HepG2 (cell line): ENCODE data around the gene TSPAN5. TPM values are rescaled to one million over a fixed set of nuclear protein-coding genes. Genes with fewer than 3 reads are reported as not detected.

ENCODE experiments used
- ATAC-seq: fragments of 200-7000 bp; cut with Tn5 transposase; 3 replicates; pipeline ENCODE4 v1.9.1; 2020; ENCODE audit warnings: mild to moderate bottlenecking, moderate library complexity
- BruUV-seq: library from RNA; stranded (reverse); fragments of 400-500 nt; replicated peaks from 2 replicates; lab custom pipeline; 2021; lab: Mats Ljungman, UMichigan
- CTCF ChIA-PET: fragments of 300-600 bp; formaldehyde crosslinking; extraction: SDS; loops from one replicate; lab custom pipeline; 2021; ENCODE audit warnings: low total read pairs, inconsistent platforms, low intra/inter-chr PET ratio; lab: Yijun Ruan, JAX
- POLR2A ChIA-PET: fragments of 350-600 bp; sonication (Branson Sonifier 250); formaldehyde crosslinking; loops from one replicate; lab custom pipeline; 2020; ENCODE audit warnings: antibody characterized with exemption, inconsistent platforms; lab: Yijun Ruan, JAX
- DNase-seq: peaks from one replicate; pipeline ENCODE4 v3.0.0-alpha.2; 2015; ENCODE audit warnings: low spot score
- FAIRE-seq: peaks from 3 replicates; lab custom pipeline; 2011; peaks lifted over from hg19 to GRCh38; lab: Jason Lieb, UNC
- H2AFZ ChIP-seq: one replicate; pipeline ENCODE4 v1.6.1; 2011; ENCODE audit warnings: low read length, inconsistent platforms
- H3K27ac ChIP-seq: fragments of 300-600 bp; 3 replicates; pipeline ENCODE4 v1.8.0; 2011; ENCODE audit warnings: mixed run types, mild to moderate bottlenecking, mixed read lengths, low read length, inconsistent platforms; ENCODE audit not compliant: insufficient read depth; ENCODE audit errors: extremely low read length
- H3K27me3 ChIP-seq, 2 experiments: fragments of 200-600 bp in 1 of 2; 2 replicates in 1 of 2; 3 replicates in 1 of 2; pipeline versions ENCODE4 v1.6.0 to v1.8.0; 2011; ENCODE audit warnings: low read length in 2 of 2, mild to moderate bottlenecking in 2 of 2, moderate library complexity in 2 of 2, inconsistent platforms in 1 of 2; ENCODE audit not compliant: insufficient read depth in 2 of 2, control insufficient read depth in 1 of 2
- H3K36me3 ChIP-seq, 2 experiments: fragments of 200-600 bp in 1 of 2; replicated peaks in 1 of 2; 2 replicates in 1 of 2; 3 replicates in 1 of 2; pipeline versions ENCODE4 v1.5.1 to v1.8.0; 2011; ENCODE audit warnings: low read length in 2 of 2, inconsistent platforms in 1 of 2; ENCODE audit not compliant: insufficient read depth in 2 of 2, control insufficient read depth in 1 of 2
- H3K4me1 ChIP-seq: 2 replicates; pipeline ENCODE4 v1.5.1; 2012; ENCODE audit warnings: low read length, inconsistent platforms; ENCODE audit not compliant: insufficient read depth
- H3K4me2 ChIP-seq: 2 replicates; pipeline ENCODE4 v1.6.0; 2011; ENCODE audit warnings: low read depth, low read length, inconsistent platforms
- H3K4me3 ChIP-seq, 3 experiments: fragments of 200-600 bp in 1 of 3; sonication (generic), shearing (Covaris generic) in 1 of 3; replicated peaks in 1 of 3; 2 replicates each; pipeline ENCODE4 v1.5.1; 2011 to 2016; ENCODE audit warnings: low read length in 3 of 3, inconsistent platforms in 2 of 3, low read depth in 2 of 3, mild to moderate bottlenecking in 2 of 3, control low read depth in 1 of 3, mixed read lengths in 1 of 3; ENCODE audit not compliant: insufficient read depth in 1 of 3
- H3K79me2 ChIP-seq: one replicate; pipeline ENCODE4 v1.6.1; 2011; ENCODE audit warnings: low read length, inconsistent platforms; ENCODE audit not compliant: insufficient read depth
- H3K9ac ChIP-seq: 2 replicates; pipeline ENCODE4 v1.6.0; 2011; ENCODE audit warnings: mild to moderate bottlenecking, low read depth, low read length, inconsistent platforms; ENCODE audit not compliant: insufficient read depth
- H3K9me3 ChIP-seq: 2 replicates; pipeline ENCODE4 v1.5.1; 2012; ENCODE audit warnings: mild to moderate bottlenecking, low read length
- H4K20me1 ChIP-seq: 2 replicates; pipeline ENCODE4 v1.6.0; 2011; ENCODE audit warnings: inconsistent platforms, mild to moderate bottlenecking, low read length, moderate library complexity; ENCODE audit not compliant: insufficient read depth
- CEBPB ChIP-seq: IDR thresholded peaks from 2 replicates; pipeline ENCODE4 v1.6.1; 2011; ENCODE audit warnings: low read depth, low read length, improper control_type of control experiment, borderline replicate concordance
- CEBPG ChIP-seq: IDR thresholded peaks from 2 replicates; pipeline ENCODE4 v1.6.1; 2016
- DBP ChIP-seq: sonication (generic); formaldehyde crosslinking; IDR thresholded peaks from 2 replicates; pipeline ENCODE4 v1.4.0; 2020; ENCODE audit warnings: missing genetic modification reagents; ENCODE audit errors: not compliant biosample characterization
- EHMT2 ChIP-seq: fragments of 200-600 bp; sonication (generic); IDR thresholded peaks from 2 replicates; pipeline ENCODE4 v1.7.0; 2017; ENCODE audit warnings: antibody characterized with exemption, low read depth, low read length, borderline replicate concordance
- ELF1 ChIP-seq: sonication (generic); formaldehyde crosslinking; IDR thresholded peaks from 2 replicates; pipeline ENCODE4 v1.4.0; 2020; ENCODE audit warnings: missing genetic modification reagents
- ELF3 ChIP-seq: IDR thresholded peaks from 2 replicates; pipeline ENCODE4 v1.6.1; 2016; ENCODE audit warnings: missing genetic modification reagents, missing compliant biosample characterization
- ETV5 ChIP-seq: IDR thresholded peaks from 2 replicates; pipeline ENCODE4 v1.6.1; 2018; ENCODE audit warnings: missing biosample characterization, missing genetic modification reagents, inconsistent platforms, borderline replicate concordance
- KDM1A ChIP-seq: IDR thresholded peaks from 2 replicates; pipeline ENCODE4 v1.6.1; 2016; ENCODE audit warnings: missing compliant biosample characterization
- KLF6 ChIP-seq: IDR thresholded peaks from 2 replicates; pipeline ENCODE4 v1.8.0; 2016; ENCODE audit warnings: missing biosample characterization, missing genetic modification reagents
- NR2F2 ChIP-seq: IDR thresholded peaks from 2 replicates; pipeline ENCODE4 v1.6.1; 2012; ENCODE audit warnings: low read depth, inconsistent platforms, borderline replicate concordance
- TGIF2 ChIP-seq: IDR thresholded peaks from 2 replicates; pipeline ENCODE4 v1.6.1; 2016; ENCODE audit warnings: control low read depth, missing compliant biosample characterization
- TMF1 ChIP-seq: sonication (generic); formaldehyde crosslinking; IDR thresholded peaks from 2 replicates; pipeline ENCODE4 v1.8.1; 2022; ENCODE audit warnings: low read depth, missing genetic modification reagents
- TRAFD1 ChIP-seq: sonication (generic); formaldehyde crosslinking; IDR thresholded peaks from 2 replicates; pipeline ENCODE4 v1.5.1; 2020; ENCODE audit warnings: missing genetic modification reagents, mild to moderate bottlenecking, borderline replicate concordance
- ZBTB14 ChIP-seq: sonication (generic); formaldehyde crosslinking; IDR thresholded peaks from 2 replicates; pipeline ENCODE4 v1.4.0; 2020; ENCODE audit warnings: missing genetic modification reagents
- ZBTB7A ChIP-seq: sonication (generic); formaldehyde crosslinking; IDR thresholded peaks from 2 replicates; pipeline ENCODE4 v1.8.0; 2022; ENCODE audit warnings: mild to moderate bottlenecking, missing genetic modification reagents
- ZC3H4 ChIP-seq: sonication (generic); formaldehyde crosslinking; IDR thresholded peaks from 2 replicates; pipeline ENCODE4 v1.4.0; 2020; ENCODE audit warnings: missing genetic modification reagents, borderline replicate concordance
- ZNF446 ChIP-seq: sonication (generic); formaldehyde crosslinking; IDR thresholded peaks from 2 replicates; pipeline ENCODE4 v1.5.0; 2020; ENCODE audit warnings: mild to moderate bottlenecking, missing genetic modification reagents
- ZNF496 ChIP-seq: sonication (generic); formaldehyde crosslinking; IDR thresholded peaks from 2 replicates; pipeline ENCODE4 v1.8.1; 2023; ENCODE audit warnings: mild to moderate bottlenecking, moderate library complexity, missing genetic modification reagents; ENCODE audit not compliant: insufficient replicate concordance
- WGBS: methylation state at CpG from one replicate; pipeline ENCODE4 v1.1.6; 2017; ENCODE audit warnings: low lambda C conversion rate; 5-methylcytosine and 5-hydroxymethylcytosine counted together
- in situ Hi-C: cut with HindIII; loops from 2 replicates; pipeline ENCODE4 v1.10.0; 2017; ENCODE audit warnings: low pct_unique_long_range_greater_than_20kb; ENCODE audit not compliant: extremely low pct_ligation_motif_present
- intact Hi-C: fragments of 100-400 bp; cut with micrococcal nuclease; formaldehyde crosslinking; loops from one replicate; pipeline ENCODE4 v1.10.0; 2022; ENCODE audit not compliant: unreplicated experiment
- polyA plus RNA-seq, 8 experiments: library from polyadenylated mRNA; depleted of rRNA in 3 of 8; stranded (reverse) in 7 of 8; unstranded in 1 of 8; fragments of >200 nt; fragmentation: Illumina TruSeq in 4 of 8; extraction: Trizol in 4 of 8; gene quantifications; 2 replicates each; pipeline versions ENCODE4 v1.2.1 to v1.2.3, GENCODE V29; 2011 to 2016; ENCODE audit warnings: low read depth in 4 of 8, missing spikeins in 1 of 8, mixed read lengths in 1 of 8; ENCODE audit not compliant: insufficient read depth in 1 of 8
- total RNA-seq, 5 experiments: library from RNA; depleted of rRNA; stranded (reverse); fragments of >200 nt; fragmentation: Illumina TruSeq; extraction: Trizol; gene quantifications; 2 replicates each; pipeline ENCODE4 v1.2.3, GENCODE V29; 2016; ENCODE audit warnings: low read depth in 1 of 5

The TSPAN5 gene
- total and polyA plus RNA-seq, 2 of the 13 experiments (the other 11 are each of a cell fraction or from before 2014, with no cell fraction given): 0.20 to 0.53 TPM

GRCh38 chr4:98645527-98645926 lies 12.9 kb downstream of the TSPAN5 start:
- no peaks in the 10 kb centered on the region for H4K20me1 ChIP-seq
- H3K79me2 ChIP-seq: no peaks in the 10 kb centered on the region
- H3K4me2 ChIP-seq: no peak overlapping the region
- H3K9me3 ChIP-seq: no peaks in the 10 kb centered on the region
- H3K27me3 ChIP-seq: no peaks in the 10 kb centered on the region; a peak in 1 of 5 replicates
- no TSS peak for BruUV-seq
- ChIA-PET POLR2A (no interaction called here), CTCF (no interaction called here)
- H3K27ac ChIP-seq: no peak overlapping the region
- no peak overlapping the region for H3K9ac ChIP-seq
- FAIRE-seq: no peak
- H2AFZ ChIP-seq: no peak overlapping the region
- peak; percentile 26; the same call in 1 of the 2 replicates for TF ChIP-seq CEBPG
- no peak for TF ChIP-seq ZNF496 (CRISPR knock-in tag)
- peak; percentile 65 for TF ChIP-seq ELF3 (CRISPR knock-in tag)
- peak; percentile 63; the same call in 1 of the 2 replicates for TF ChIP-seq CEBPB
- H3K36me3 ChIP-seq: no peaks in the 10 kb centered on the region
- H3K4me1 ChIP-seq: no peaks in the 10 kb centered on the region
- 33% methylated on average over 6 of the region's 6 CpGs for WGBS
- ATAC-seq: no peak
- DNase-seq: no peak
- no peak overlapping the region for H3K4me3 ChIP-seq
- in situ Hi-C loops: no loop called here
- intact Hi-C loops: no loop called here

- Histone ChIP-seq H3K79me2 (no peaks in the 10 kb centered on the region), H3K4me2 (no peak overlapping the region), H3K9me3 (no peaks in the 10 kb centered on the region), H2AFZ (no peak overlapping the region), H3K36me3 (no peaks in the 10 kb centered on the region), H3K9ac (no peak overlapping the region), H3K4me3 (no peak overlapping the region), H3K4me1 (no peaks in the 10 kb centered on the region), H4K20me1 (no peaks in the 10 kb centered on the region), H3K27me3 (no peaks in the 10 kb centered on the region; a peak in 1 of 5 replicates), H3K27ac (no peak overlapping the region)
- ATAC-seq: no peak
- POLR2A ChIA-PET: no interaction called here
- intact Hi-C loops: no loop called here
- in situ Hi-C loops: no loop called here
- BruUV-seq: no TSS peak
- WGBS: 5% methylated on average over 2 of the region's 2 CpGs
- CTCF ChIA-PET: no interaction called here
- no peak for FAIRE-seq
- no peak for DNase-seq
- TF ChIP-seq NR2F2: no peak
- TF ChIP-seq EHMT2: no peak
- TF ChIP-seq ZNF446: no peak
- no peak for TF ChIP-seq ETV5 (CRISPR knock-in tag)
- TF ChIP-seq TMF1: no peak
- TF ChIP-seq KDM1A (CRISPR knock-in tag): no peak
- TF ChIP-seq ELF1 (CRISPR knock-in tag): no peak
- no peak for TF ChIP-seq ZBTB14 (CRISPR knock-in tag)
- TF ChIP-seq DBP (CRISPR knock-in tag): no peak
- TF ChIP-seq ZC3H4 (CRISPR knock-in tag): no peak
- no peak for TF ChIP-seq KLF6
- no peak for TF ChIP-seq TRAFD1 (CRISPR knock-in tag)
- no peak for TF ChIP-seq ZBTB7A (CRISPR knock-in tag)
- TF ChIP-seq TGIF2 (CRISPR knock-in tag): no peak
Measured at GRCh38 chr4:98643755-98644154, 14.7 kb downstream of the TSPAN5 start.
